GM12878 (cell line): ENCODE data around the gene APOA5. TPM values are rescaled to one million over a fixed set of nuclear protein-coding genes. Genes with fewer than 3 reads are reported as not detected.

ENCODE experiments used
- CHD4 ChIP-seq: fragments of 200-600 bp; sonication (generic); IDR thresholded peaks from 2 replicates; pipeline ENCODE4 v1.6.1; 2016; ENCODE audit warnings: mild to moderate bottlenecking
- FOXM1 ChIP-seq: IDR thresholded peaks from 2 replicates; pipeline ENCODE4 v1.6.1; 2012; ENCODE audit warnings: low read depth, mild to moderate bottlenecking, inconsistent platforms, low read length, moderate library complexity
- SMC3 ChIP-seq: IDR thresholded peaks from 2 replicates; pipeline ENCODE4 v1.6.1; 2011; ENCODE audit warnings: low read length, improper control_type of control experiment, borderline replicate concordance
- SRF ChIP-seq, 2 experiments: IDR thresholded peaks; 2 replicates each; pipeline ENCODE4 v1.6.1; 2011; ENCODE audit warnings: low read depth in 2 of 2, low read length in 2 of 2, mild to moderate bottlenecking in 1 of 2, moderate library complexity in 1 of 2
- ZSCAN29 ChIP-seq: fragments of 450-650 bp; IDR thresholded peaks from 2 replicates; pipeline ENCODE4 v1.6.1; 2017; ENCODE audit warnings: mild to moderate bottlenecking, moderate library complexity
- polyA plus RNA-seq, 11 experiments: library from polyadenylated mRNA; depleted of rRNA in 4 of 11; unstranded in 6 of 11; stranded (reverse) in 5 of 11; fragments of >200 nt; fragmentation: Nextera tagmentation in 4 of 11; fragmentation: Illumina TruSeq in 1 of 11; extraction: Ambion mirVana in 4 of 11; extraction: Trizol in 1 of 11; gene quantifications; 1 replicate in 1 of 11; 2 replicates in 10 of 11; pipeline versions ENCODE4 v1.2.1 to v1.2.3, GENCODE V29; 2011 to 2016; ENCODE audit warnings: inconsistent platforms in 2 of 11, missing spikeins in 2 of 11, low read depth in 1 of 11
- total RNA-seq, 4 experiments: library from RNA; depleted of rRNA in 3 of 4; stranded (reverse); fragments of >200 nt in 3 of 4; fragmentation: Illumina TruSeq in 1 of 4; extraction: Trizol in 1 of 4; gene quantifications; 2 replicates each; pipeline versions ENCODE4 v1.2.1 to v1.2.3, GENCODE V29; 2013 to 2021
- TF ChIP-seq, protein P1 (sequence below): fragments of 450-650 bp; IDR thresholded peaks from 2 replicates; pipeline ENCODE4 v1.6.1; 2016; ENCODE audit warnings: mild to moderate bottlenecking, moderate library complexity, borderline replicate concordance
- TF ChIP-seq, protein P2 (sequence below): IDR thresholded peaks from 2 replicates; pipeline ENCODE4 v1.6.1; 2011; ENCODE audit warnings: borderline replicate concordance, low read depth, mild to moderate bottlenecking, moderate library complexity, low read length; ENCODE audit not compliant: insufficient read depth, poor library complexity, severe bottlenecking
- TF ChIP-seq, protein P3 (sequence below): fragments of 450-650 bp; conservative IDR thresholded peaks from 2 replicates; pipeline ENCODE4 v1.6.1; 2017; ENCODE audit warnings: mild to moderate bottlenecking, moderate library complexity
- TF ChIP-seq, protein P4 (sequence below): fragments of 450-650 bp; IDR thresholded peaks from 2 replicates; pipeline ENCODE4 v1.6.1; 2017; ENCODE audit warnings: mild to moderate bottlenecking, moderate library complexity

The APOA5 gene
- total and polyA plus RNA-seq, 10 of the 15 experiments (the other 5 are each of a cell fraction or from before 2014, with no cell fraction given): 0.15 TPM; not detected in 9

DNA sequence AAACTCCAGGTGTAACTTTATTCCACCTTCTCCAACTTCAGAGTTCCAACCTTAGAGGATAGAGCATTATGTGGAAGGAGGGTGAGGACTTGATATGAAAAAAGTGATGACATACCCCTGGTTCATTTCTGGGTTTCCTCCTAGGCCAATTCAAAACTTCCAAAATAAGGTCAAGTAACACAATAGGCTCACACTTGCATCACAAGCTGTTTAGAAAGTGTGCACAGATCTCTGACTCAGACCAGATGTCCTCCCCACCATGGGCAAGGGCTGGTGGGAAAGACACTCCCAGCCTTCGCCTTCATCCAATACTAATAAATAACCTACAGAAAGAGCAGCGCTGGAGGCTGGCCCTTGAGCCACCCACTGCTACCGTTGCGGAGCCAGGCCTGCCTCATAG lies 13.1 kb downstream of the APOA5 start (continued):
- TF ChIP-seq, protein P1, sequence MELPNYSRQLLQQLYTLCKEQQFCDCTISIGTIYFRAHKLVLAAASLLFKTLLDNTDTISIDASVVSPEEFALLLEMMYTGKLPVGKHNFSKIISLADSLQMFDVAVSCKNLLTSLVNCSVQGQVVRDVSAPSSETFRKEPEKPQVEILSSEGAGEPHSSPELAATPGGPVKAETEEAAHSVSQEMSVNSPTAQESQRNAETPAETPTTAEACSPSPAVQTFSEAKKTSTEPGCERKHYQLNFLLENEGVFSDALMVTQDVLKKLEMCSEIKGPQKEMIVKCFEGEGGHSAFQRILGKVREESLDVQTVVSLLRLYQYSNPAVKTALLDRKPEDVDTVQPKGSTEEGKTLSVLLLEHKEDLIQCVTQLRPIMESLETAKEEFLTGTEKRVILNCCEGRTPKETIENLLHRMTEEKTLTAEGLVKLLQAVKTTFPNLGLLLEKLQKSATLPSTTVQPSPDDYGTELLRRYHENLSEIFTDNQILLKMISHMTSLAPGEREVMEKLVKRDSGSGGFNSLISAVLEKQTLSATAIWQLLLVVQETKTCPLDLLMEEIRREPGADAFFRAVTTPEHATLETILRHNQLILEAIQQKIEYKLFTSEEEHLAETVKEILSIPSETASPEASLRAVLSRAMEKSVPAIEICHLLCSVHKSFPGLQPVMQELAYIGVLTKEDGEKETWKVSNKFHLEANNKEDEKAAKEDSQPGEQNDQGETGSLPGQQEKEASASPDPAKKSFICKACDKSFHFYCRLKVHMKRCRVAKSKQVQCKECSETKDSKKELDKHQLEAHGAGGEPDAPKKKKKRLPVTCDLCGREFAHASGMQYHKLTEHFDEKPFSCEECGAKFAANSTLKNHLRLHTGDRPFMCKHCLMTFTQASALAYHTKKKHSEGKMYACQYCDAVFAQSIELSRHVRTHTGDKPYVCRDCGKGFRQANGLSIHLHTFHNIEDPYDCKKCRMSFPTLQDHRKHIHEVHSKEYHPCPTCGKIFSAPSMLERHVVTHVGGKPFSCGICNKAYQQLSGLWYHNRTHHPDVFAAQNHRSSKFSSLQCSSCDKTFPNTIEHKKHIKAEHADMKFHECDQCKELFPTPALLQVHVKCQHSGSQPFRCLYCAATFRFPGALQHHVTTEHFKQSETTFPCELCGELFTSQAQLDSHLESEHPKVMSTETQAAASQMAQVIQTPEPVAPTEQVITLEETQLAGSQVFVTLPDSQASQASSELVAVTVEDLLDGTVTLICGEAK: no peak
- no peak for TF ChIP-seq FOXM1
- TF ChIP-seq, protein P2, sequence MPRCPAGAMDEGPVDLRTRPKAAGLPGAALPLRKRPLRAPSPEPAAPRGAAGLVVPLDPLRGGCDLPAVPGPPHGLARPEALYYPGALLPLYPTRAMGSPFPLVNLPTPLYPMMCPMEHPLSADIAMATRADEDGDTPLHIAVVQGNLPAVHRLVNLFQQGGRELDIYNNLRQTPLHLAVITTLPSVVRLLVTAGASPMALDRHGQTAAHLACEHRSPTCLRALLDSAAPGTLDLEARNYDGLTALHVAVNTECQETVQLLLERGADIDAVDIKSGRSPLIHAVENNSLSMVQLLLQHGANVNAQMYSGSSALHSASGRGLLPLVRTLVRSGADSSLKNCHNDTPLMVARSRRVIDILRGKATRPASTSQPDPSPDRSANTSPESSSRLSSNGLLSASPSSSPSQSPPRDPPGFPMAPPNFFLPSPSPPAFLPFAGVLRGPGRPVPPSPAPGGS: no peak
- TF ChIP-seq, protein P3, sequence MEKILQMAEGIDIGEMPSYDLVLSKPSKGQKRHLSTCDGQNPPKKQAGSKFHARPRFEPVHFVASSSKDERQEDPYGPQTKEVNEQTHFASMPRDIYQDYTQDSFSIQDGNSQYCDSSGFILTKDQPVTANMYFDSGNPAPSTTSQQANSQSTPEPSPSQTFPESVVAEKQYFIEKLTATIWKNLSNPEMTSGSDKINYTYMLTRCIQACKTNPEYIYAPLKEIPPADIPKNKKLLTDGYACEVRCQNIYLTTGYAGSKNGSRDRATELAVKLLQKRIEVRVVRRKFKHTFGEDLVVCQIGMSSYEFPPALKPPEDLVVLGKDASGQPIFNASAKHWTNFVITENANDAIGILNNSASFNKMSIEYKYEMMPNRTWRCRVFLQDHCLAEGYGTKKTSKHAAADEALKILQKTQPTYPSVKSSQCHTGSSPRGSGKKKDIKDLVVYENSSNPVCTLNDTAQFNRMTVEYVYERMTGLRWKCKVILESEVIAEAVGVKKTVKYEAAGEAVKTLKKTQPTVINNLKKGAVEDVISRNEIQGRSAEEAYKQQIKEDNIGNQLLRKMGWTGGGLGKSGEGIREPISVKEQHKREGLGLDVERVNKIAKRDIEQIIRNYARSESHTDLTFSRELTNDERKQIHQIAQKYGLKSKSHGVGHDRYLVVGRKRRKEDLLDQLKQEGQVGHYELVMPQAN: no peak
- no peak for TF ChIP-seq SRF (IDR thresholded peaks at IDR 0.05; ENCODE audit: low read depth in 2 of 2, low read length in 2 of 2)
- TF ChIP-seq SMC3: no peak
- TF ChIP-seq, protein P4, sequence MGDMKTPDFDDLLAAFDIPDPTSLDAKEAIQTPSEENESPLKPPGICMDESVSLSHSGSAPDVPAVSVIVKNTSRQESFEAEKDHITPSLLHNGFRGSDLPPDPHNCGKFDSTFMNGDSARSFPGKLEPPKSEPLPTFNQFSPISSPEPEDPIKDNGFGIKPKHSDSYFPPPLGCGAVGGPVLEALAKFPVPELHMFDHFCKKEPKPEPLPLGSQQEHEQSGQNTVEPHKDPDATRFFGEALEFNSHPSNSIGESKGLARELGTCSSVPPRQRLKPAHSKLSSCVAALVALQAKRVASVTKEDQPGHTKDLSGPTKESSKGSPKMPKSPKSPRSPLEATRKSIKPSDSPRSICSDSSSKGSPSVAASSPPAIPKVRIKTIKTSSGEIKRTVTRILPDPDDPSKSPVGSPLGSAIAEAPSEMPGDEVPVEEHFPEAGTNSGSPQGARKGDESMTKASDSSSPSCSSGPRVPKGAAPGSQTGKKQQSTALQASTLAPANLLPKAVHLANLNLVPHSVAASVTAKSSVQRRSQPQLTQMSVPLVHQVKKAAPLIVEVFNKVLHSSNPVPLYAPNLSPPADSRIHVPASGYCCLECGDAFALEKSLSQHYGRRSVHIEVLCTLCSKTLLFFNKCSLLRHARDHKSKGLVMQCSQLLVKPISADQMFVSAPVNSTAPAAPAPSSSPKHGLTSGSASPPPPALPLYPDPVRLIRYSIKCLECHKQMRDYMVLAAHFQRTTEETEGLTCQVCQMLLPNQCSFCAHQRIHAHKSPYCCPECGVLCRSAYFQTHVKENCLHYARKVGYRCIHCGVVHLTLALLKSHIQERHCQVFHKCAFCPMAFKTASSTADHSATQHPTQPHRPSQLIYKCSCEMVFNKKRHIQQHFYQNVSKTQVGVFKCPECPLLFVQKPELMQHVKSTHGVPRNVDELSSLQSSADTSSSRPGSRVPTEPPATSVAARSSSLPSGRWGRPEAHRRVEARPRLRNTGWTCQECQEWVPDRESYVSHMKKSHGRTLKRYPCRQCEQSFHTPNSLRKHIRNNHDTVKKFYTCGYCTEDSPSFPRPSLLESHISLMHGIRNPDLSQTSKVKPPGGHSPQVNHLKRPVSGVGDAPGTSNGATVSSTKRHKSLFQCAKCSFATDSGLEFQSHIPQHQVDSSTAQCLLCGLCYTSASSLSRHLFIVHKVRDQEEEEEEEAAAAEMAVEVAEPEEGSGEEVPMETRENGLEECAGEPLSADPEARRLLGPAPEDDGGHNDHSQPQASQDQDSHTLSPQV: no peak
- no peak for TF ChIP-seq CHD4
- no peak for TF ChIP-seq ZSCAN29
